GM19238 (cell line): ENCODE results near the gene GNL1.
"Not testable (repeated sequence)": the region's sequence is repeated elsewhere in the genome, so short reads cannot be mapped to it uniquely, and the experiment has no call there.

ENCODE experiments used
- DNase-seq: peaks from one replicate; pipeline ENCODE4 v3.0.0; 2011; ENCODE audit warnings: low spot score; ENCODE audit not compliant: insufficient read length

GNL1 gene

GRCh38 chr6:30500421-30501355 is 55.6 kb downstream of the GNL1 start:
- no peak for DNase-seq

- not testable (repeated sequence) for DNase-seq
Observed at GRCh38 chr6:30498705-30499104, 57.6 kb downstream of the GNL1 start.

DNA sequence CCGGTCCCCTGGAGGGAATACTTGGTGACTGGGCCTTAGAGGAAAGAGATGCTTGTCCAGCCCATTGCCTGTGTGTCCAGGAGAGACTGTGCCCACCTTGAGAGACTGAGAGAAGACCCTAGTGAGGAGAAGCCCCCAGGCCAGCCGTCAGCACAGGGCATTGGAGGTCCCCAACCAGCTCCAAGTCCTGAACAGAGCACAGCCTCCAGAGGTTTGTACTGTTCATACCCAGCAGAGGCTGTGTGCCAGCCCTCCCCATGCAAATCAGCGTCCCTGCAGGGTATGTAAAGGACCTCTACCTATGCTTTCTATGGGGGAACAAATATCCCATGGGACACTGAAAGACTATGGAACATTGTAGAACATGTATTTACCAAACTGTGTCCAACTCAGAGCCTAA is 58.6 kb downstream of the GNL1 start:
- DNase-seq: no peak

DNA sequence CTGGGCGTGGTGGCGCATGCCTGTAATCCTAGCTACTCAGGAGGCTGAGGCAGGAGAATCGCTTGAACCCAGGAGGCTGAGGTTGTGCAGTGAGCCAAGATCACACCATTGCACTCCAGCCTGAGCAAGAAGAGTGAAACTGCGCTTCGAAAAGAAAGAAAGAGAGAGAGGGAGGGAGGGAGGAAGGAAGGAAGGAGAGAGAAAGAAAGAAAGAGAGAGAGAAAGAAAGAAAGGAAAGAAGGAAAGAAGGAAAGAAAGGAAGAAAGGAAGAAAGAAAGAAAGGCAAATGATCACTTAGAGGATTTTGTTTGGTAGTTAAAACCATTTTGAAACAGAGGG is 59.1 kb downstream of the GNL1 start:
- DNase-seq: not testable (repeated sequence)

DNA sequence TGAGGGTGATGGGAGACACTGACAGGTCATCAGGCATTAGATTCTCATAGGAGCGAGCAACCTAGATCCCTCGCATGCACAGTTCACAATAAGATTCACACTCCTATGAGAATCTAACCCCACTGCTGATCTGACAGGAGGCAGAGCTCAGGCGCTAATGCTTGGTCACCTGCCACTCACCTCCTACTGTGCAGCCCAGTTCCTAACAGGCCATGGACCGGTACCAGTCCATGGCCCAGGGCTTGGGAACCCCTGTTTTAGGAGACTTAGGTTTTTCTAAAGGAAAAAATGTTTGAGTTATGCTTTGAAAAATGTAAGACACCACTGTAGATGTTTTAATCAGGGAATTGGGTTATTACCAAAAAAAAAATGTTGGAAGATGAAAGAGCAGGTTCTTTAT is 60.3 kb downstream of the GNL1 start:
- no peak for DNase-seq

GRCh38 chr6:30495060-30495459 is 61.2 kb downstream of the GNL1 start:
- not testable (repeated sequence) for DNase-seq

GRCh38 chr6:30494291-30494861 is 61.9 kb downstream of the GNL1 start:
- DNase-seq: no peak

DNA sequence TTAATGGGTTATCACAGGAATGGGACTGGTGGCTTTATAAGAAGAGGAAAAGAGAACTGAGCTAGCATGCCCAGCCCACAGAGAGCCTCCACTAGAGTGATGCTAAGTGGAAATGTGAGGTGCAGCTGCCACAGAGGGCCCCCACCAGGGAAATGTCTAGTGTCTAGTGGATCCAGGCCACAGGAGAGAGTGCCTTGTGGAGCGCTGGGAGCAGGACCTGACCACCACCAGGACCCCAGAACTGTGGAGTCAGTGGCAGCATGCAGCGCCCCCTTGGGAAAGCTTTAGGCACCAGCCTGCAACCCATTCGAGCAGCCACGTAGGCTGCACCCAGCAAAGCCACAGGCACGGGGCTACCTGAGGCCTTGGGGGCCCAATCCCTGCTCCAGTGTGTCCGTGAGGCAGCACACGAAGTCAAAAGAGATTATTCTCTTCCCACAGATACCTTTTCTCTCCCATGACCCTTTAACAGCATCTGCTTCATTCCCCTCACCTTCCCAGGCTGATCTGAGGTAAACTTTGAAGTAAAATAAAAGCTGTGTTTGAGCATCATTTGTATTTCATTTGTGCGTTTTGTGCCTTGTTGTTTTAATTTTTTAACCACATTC is 62.5 kb downstream of the GNL1 start:
- no peak for DNase-seq

DNA sequence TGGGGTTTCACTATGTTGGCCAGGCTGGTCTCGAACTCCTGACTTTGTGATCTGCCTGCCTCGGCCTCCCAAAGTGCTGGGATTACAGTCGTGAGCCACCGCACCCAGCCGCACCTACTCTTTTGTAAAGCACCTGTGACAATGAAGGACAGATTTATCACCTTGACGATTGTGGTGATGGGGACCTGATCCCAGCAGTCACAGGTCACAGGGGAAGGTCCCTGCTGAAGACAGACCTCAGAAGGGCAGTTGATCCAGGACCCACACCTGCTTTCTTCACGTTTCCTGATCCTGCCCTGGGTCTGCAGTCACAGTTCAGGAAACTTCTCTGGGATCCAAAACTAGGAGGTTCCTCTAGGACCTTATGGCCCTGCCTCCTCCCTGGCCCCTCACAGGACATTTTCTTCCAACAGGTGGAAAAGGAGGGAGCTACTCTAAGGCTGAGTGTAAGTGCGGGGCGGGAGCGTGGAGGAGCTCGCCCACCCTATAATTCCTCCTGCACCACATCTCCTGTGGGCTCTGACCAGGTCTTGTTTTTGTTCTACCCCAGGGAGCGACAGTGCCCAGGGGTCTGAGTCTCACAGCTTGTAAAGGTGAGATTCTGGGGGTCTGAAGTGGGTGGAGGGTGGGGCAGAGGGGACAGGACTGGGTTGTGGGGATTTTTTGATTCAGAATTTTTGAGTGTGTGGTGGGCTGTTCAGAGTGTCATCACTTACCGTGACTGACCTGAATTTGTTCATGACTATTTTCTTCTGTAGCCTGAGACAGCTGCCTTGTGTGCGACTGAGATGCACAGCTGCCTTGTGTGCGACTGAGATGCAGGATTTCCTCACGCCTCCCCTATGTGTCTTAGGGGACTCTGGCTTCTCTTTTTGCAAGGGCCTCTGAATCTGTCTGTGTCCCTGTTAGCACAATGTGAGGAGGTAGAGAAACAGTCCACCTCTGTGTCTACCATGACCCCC is 64.0 kb downstream of the GNL1 start:
- DNase-seq: no peak
